Ramos (cell line): ENCODE measurements around the gene CCDC74A.
"Not testable (repeated sequence)": the region's sequence is repeated elsewhere in the genome, so short reads cannot be mapped to it uniquely, and the experiment has no call there.

ENCODE experiments used
- in situ Hi-C: fragments of 300-500 bp; cut with MboI; formaldehyde crosslinking; loops from one replicate; pipeline ENCODE4 v1.14.3; 2022; ENCODE audit warnings: low sequenced_read_pairs; ENCODE audit not compliant: unreplicated experiment

The CCDC74A gene

DNA sequence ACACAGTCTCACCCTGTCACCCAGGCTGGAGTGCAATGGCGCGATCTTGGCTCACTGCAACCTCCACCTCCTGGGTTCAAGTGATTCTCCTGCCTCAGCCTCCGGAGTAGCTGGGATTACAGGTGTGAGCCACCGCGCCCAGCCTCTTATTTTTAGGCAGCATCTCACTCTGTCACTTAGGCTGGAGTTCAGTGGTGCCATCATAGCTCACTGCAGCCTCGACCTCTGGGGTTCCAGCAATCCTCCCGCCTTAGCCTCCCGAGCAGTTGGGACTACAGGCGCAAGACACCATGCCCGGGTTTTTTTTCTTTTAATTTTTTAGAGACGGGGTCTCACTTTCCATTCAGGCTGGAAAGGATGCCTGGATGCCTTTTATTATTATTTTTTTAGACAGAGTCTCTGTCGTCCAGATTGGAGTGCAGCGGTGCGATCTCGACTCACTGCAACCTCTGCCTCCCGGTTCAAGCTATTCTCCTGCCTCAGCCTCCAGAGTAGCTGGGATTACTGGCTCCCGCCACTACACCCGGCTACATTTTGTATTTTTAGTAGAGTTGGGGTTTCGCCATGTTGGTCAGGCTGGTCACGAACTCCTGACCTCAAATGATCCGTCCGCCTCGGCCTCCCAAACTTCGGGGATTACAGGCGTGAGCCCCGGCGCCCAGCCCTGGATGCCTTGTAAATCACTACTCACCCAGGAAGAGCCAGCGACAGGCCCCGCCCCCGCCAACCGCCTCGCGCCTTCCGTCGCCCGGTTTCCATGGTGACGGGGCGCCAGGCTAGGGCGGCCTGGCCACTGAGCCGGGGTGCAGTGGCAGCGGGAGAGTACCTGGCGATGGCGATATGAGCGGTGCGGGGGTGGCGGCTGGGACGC, at the start of gene CCDC74A:
TSS of gene CCDC74A (plus strand) at position 758 of the 871 bp plus-strand sequence. CDS start at position 841, 83 bp downstream.
- in situ Hi-C loops, result not testable (repeated sequence)

DNA sequence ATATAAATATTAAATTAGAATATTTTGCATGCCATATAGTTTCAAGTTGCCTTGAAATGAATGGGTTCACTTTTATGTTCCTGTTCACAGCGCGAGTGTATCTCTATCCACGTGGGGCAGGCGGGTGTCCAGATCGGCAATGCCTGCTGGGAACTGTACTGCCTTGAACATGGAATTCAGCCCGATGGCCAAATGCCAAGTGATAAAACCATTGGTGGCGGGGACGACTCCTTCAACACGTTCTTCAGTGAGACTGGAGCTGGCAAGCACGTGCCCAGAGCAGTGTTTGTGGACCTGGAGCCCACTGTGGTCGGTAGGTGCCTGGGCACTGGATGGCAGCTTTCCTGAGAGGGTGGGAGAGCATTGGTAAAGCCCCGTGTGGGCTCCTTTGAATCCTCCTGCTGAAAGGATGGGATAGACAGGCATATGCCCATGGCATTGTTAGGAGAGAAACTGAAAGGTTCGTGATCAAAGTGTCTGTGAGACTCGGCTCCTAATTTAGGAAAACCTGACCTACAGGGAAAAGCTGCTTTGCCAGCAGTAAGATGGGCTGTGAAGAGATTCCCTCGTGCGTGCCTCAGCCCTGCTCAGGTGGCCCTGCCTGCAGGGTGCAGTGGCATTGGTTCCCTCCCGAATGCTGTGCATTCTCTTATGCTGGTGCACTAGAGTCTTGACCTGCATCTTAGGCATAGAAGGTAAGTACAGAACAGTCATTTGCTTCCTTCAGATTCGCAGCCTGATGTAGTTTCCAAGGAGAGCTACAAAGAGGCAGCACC, 49.4 kb upstream of the CCDC74A start:
- in situ Hi-C loops, result not testable (repeated sequence)

DNA sequence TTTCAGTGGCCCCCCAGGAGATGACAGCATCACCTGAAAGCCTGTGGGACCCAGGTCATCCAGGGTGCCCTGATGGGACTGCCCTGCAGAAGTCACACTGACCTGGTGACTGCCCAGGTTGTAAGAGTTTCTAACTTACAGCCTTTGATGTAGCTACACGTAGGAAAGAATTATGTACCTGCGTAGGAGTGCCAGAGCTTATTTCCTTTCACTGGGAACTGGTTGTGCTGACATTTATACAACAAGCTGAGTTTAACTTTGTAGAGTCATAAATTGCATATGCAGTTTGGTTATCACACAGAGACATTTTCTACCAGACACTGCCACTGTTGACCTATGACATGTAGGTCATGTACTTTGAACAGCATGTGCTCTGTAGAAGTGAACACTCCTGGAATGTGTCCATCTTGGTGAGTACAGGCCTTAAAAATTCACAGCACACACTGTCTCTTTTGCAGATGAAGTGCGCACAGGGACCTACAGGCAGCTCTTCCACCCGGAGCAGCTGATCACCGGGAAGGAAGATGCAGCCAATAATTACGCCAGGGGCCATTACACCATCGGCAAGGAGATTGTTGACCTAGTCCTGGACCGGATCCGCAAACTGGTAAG, 48.7 kb upstream of the CCDC74A start:
- in situ Hi-C loops, result not testable (repeated sequence)

DNA sequence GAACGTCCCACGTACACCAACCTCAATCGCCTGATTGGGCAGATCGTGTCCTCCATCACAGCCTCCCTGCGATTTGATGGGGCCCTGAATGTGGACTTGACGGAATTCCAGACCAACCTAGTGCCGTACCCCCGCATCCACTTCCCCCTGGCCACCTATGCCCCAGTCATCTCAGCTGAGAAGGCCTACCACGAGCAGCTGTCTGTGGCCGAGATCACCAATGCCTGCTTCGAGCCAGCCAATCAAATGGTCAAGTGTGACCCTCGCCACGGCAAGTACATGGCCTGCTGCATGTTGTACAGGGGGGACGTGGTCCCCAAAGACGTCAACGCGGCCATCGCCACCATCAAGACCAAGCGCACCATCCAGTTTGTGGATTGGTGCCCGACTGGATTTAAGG, 47.3 kb upstream of the CCDC74A start:
- in situ Hi-C loops, result not testable (repeated sequence)

DNA sequence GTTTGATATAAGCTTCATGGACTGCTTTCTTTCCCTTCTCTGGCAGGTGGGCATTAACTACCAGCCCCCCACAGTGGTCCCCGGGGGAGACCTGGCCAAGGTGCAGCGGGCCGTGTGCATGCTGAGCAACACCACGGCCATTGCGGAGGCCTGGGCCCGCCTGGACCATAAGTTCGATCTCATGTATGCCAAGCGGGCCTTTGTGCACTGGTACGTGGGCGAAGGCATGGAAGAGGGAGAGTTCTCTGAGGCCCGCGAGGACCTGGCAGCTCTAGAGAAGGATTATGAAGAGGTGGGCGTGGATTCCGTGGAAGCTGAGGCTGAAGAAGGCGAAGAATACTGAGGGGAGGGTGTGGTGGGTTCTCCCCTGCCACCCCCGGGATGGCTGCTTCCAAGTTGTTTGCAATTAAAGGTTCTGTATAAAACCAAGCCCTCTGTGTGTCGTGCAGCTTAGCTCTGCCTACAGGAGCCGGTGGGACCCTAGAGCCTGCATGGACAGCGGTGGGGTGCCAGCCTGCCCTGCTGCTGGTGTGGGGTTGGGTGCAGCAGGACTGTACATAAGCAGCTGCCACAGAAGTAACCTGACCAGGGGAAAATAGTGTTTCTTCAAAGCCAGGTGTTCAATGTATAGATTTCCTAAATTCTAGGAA, 45.1 kb upstream of the CCDC74A start:
- in situ Hi-C loops, result not testable (repeated sequence)

DNA sequence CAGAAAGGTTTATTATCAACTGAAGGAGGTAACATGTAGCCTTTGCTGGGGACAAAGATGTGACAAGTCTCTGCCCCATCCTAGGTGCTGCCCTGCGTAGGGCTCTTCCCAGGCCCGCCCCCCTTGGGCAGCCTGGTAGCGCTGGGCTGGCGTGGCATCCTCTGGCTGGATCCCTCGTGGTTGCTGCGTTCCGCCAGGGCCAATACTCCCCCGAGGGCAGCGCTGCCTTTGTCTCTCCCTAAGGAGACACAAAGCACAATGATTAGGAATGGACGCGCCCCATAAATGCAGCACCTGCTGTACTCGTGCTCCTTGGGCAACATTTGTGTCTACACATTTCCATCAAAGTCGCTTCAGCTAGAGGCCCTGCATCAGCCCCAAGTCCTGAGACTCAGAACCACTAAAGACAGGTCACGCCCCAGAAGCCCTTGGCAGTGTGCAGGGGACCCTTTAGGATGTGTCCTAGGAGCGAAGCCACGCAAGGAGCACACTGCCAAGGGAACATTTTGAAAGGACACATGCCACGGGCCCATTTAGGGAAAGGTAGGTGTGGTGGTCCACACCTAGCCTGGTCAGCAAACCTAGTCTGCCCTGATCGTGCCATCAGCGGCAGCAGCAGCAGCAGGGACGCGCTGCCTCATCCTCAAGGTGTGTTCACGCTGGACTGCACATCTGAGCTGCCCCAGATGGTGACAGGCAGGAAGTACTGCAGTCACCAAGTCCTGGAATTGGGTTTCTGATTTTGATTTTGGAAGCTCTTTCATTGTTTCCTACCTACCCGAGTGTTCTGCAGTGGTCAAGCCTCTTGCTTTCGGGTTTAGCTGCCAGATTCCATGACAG, 43.5 kb upstream of the CCDC74A start:
- in situ Hi-C loops, result not testable (repeated sequence)

DNA sequence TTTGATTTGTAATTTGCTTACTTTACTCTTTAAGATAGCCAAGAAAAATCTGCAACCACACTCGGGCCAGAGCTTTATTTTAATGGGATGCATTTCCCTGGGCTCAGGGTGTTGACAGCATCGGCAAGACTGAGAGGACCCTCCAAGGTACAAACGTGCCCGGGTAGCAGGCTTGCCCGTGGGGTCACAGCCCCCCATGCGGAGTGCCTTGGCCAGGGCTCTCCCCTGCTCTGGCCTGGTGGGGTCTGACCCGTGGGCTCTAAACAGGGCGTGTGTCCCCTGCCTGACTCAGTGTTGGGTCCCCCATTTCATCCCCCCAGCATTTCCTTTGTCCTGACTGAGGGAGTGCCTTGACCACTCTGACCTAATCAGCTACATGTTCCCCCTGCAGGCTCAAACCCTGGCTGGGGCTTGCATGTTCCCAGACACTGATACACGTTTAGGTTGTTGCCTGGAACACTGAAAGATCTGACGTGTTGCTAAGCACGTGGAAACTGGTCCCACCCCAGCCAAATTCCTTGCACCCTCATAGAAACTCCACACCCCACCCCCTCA, 42.7 kb upstream of the CCDC74A start:
- in situ Hi-C loops, result loop anchor here (5.0 kb wide), 1 partner anchor 1298 kb away; no protein-coding TSS in a partner anchor

DNA sequence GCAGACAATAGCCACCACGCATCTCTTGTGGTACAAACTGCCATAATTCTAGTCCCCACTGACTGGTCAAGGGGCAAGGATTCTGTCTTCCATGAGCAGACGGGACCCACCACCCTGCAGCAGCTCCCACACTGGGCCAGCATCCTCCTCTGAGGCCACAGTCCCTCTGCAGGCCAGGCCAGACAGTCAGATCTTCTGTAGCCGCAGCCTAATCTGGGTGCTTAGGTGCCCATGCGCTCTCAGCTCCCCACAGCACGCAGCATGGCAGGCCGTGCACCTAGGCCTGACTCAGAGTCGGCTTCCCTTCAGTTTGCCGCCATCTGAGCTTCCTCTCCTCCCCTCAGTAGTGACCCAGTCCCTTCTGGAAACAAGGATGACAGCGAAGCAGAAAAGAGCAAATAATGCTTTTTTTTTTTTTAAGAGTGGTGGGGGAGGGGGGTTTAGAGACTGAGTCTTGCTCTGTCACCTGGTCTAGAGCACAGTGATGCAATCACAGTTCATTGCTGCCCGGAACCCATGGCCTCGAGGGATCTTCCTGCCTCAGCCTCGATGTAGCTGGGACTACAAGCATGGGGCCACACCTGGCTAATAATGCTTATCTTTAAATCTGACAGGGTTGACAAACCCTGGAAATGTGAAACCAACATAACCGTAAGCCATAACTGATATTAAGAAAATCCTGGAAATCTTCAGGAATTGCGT, 41.3 kb upstream of the CCDC74A start:
- in situ Hi-C loops, result loop anchor here (5.0 kb wide), 1 partner anchor 1299 kb away; no protein-coding TSS in a partner anchor

DNA sequence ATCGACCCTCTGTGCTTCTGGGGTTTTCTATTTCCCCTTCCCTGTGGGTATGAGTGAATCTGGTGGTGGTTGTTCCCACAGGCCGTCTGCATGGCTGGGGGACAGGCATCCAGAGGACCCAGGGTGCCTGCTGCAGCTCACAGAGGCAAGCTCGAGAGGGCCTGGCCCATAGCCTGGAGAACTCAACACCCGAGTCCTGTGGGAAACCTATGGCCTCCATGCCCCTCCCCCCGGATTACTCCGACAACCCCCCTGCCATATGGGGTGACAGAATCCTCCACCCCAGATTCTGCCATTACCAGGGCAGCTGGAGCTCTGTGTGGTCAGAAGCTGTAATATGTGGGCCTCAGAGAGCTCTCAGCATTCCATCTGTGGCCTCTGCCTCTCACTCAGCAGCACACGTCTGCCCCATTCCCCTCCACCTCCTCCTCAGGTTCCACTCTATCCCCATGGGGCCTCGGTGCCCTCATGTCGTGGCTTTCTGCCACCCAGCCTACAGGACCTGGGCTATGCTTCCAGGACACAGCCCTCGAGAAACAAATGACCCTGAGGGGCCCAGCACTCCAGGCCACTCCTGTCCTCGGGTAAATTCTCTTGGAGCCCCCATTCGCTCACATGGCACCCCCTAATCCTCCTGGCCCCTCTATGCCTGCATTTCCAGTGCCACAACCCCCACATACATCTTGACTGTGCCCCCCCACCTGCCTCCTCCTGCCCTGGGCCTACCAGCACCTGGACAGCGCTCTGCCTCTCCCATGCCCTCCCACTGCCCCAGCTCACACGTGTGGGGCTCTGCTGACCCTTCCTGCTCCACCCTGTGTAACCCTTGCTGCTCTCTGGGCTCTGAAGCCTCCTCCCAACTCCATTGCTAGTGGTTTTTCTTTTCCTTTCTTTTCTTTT, 39.1 kb upstream of the CCDC74A start:
- in situ Hi-C loops, result loop anchor here (5.0 kb wide), 1 partner anchor 1301 kb away; no protein-coding TSS in a partner anchor

DNA sequence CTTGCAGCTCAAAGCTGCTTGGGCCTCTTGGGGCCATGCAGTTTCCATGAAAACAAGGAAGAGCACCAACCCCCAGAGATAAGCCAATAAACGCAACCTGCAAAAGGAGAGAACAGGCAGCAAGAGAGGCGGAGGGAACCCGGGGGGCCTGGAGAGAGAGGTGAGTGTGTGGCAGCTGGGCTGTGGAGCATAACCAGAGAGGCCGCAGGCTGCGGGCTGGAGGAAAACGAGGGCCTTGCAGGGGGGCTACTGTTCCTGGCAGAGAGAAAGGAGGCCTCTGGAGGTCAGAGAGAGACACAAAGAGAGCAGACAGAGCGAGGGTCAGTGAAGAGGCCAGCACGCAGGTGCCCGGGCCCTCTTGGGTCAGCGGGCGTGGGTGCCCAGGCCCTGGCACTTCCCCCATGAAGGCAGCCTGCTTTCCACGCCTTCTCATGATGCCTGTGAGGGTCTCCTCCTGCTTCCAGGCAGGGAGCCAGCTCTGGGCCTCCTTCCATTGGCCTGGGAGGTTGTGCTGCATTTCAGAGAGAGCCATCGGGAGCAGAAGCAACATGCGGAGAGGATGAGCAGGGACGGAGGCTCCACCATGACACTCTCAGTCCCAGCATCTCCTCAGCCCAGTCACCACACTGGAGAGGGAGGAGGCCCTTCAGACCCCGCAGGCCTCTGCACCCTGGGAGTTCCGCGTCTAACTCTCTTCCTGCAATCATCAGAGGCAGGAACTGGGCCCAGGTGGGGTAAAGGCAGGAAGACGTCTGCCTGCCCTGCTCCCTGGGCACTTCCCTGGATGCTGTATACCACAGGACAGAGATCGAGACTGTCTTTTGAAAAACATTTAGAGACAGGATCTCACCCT, 36.8 kb upstream of the CCDC74A start:
- in situ Hi-C loops, result not testable (repeated sequence)

DNA sequence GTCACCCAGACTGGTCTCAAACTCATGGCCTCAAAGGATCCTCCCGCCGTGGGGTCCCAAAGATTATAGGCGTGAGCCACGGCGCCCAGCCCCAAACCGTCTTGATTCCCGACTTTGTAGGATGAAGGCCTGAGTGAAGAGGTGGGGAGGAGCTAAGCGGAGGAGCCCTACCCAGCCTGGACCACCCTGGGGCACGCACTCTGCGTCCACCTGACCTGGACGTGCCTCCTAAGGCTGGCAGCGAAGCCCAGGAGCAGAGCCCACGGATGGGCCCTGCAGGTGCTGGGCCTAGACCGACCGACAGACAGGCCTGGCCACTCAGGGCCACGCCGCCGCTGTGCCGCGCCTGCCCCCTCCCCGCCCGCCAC, 36.2 kb upstream of the CCDC74A start:
- in situ Hi-C loops, result not testable (repeated sequence)

DNA sequence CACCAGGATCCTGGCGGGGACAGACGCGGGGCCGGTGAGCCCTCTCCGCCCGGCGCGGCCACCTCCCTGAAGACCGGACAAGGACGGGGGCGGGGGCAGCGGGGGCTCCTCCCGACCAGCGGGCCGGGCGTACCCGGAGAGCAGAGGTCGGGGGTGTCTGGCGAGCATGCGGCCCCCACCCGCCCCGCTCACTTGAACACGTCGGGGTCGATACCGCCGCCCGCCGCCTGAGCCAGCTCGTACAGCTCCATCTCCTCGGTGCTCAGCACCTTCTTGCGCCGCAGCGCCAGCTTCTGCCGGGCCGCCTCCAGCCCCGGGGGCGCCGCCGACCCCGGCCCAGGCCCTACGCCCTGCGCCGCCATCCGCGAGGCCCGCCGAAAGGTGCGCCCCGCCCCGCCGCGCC, 35.7 kb upstream of the CCDC74A start, which contains the start of gene MZT2A:
TSS of gene MZT2A (minus strand) at position 383 of the 403 bp plus-strand sequence. CDS start at position 362, 21 bp downstream.
- in situ Hi-C loops, result not testable (repeated sequence)

DNA sequence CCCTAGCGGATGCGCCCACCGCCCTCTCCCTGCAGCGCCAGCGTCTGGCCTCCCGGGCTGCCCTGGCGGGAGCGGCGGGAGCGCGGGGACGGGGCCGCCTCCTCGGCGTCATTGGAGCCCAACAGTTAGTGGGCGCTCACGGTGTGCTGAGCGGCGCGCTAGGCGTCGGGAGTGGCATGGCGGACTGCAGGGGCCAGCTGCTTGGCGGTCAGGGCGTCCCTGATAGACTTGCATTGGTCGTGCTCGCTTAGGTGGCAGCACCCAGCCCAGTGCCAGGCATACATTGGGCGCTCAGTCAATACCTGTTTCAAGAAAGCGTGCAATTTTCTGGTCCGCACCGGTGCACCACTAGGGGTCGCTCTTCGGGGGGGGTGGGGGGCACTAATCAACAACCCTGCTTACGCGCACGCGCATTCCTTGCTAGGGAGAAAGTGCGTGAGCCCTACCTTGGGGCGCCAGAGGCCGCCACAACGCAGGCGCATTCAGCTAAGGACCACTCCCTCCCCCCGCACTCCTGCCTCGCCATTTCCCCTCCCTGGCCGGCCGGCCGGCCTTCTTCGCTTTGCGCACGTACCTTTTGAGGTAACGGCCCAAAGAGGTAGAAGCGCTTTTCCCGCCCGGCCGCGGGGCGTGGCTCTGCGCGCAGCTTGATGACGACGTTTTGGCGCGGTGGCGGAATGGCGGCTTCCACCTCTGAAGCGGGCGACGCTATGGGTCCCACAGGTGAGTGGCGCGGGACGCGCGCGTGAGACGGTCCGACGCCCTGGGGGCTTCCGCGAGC, 35.1 kb upstream of the CCDC74A start:
- in situ Hi-C loops, result no loop called here

DNA sequence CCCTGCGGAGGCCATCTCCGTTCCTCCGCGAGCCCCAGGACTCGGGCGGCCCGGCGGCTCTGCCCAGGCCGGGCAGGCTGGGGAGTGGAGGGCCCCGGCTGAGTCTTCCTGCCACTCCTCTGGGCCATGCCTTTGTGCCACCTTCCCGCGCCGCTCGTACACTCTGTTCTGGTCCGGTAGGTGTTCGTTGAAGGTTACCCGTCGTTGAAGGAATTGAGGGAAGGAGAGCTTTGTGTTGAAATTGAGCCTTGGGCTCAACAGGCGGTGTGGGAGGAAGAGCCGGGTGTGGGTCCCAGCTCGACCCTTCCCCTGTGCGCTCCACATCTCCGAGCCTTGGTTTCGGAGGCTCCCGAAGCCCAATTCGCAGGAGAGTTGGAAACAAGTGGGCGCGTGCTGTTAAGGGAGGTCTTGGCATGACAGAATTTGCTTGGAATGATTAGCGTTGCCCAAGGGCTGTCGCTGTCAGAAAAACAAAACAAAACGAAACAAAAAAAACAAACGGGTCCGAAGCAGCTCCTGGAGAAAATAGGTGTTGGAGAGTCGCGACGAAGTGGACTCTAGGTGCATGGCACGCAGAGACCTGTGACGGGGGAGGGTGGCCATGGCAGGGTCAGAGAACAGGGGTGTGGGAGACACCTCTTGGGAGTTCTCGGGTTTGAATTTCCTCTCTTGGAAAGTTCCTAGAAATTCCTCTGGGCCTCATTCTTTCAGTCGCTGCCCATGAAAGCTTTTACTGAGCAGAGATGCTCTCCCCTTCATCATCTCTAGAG, 34.3 kb upstream of the CCDC74A start:
- in situ Hi-C loops, result no loop called here

DNA sequence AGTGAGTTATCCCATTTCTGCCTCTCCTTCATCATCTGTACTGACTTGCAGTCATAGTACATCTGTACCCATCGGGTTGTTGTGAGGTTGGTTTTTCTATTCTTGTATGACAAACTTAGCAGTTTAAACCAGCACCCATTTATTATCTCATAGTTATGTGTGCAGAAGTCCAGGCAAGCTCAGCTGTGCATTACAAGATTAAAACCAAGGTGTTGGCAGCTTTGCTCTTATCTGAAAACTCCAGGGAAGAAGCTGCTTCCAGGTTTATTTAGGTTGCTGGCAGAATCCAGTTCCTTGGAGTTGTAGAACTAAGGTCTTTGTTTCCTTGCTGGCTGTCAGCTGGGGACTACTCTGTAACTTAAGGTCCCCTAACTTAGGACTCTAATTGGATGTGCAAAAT, 32.2 kb upstream of the CCDC74A start:
- in situ Hi-C loops, result not testable (repeated sequence)
